B cell (primary cell): Measurements from ENCODE around the gene ELMO1. TPM values are rescaled to one million over a fixed set of nuclear protein-coding genes. Genes with fewer than 3 reads are reported as not detected.

Experiments
- ATAC-seq: fragments of 200-7000 bp; cut with Tn5 transposase; one replicate; pipeline ENCODE4 v1.10.0; 2021; ENCODE audit warnings: low read depth, mild to moderate bottlenecking, moderate number of reproducible peaks, moderate library complexity
- CTCF ChIA-PET: fragments of 350-600 bp; sonication (Branson Sonifier 250); formaldehyde crosslinking; loops from one replicate; lab custom pipeline; 2021; ENCODE audit warnings: antibody characterized with exemption, inconsistent platforms; lab: Charles Lee
- POLR2A ChIA-PET: fragments of 350-600 bp; sonication (Branson Sonifier 250); formaldehyde crosslinking; loops from one replicate; lab custom pipeline; 2021; ENCODE audit warnings: antibody characterized with exemption; lab: Charles Lee
- DNase-seq: peaks from one replicate; pipeline ENCODE4 v3.0.0; 2013
- H2AFZ ChIP-seq: 2 replicates; pipeline ENCODE4 v1.6.1; 2012; ENCODE audit warnings: mild to moderate bottlenecking, low read depth, low read length; ENCODE audit not compliant: insufficient read depth, poor library complexity, severe bottlenecking
- H3K27ac ChIP-seq, 2 donors: 1 replicate in 1 of 2; 2 replicates in 1 of 2; pipeline ENCODE4 v1.5.1; 2012 to 2013; ENCODE audit warnings: low read length in 2 of 2, mild to moderate bottlenecking in 2 of 2, moderate library complexity in 1 of 2
- H3K27me3 ChIP-seq, 4 experiments: fragments of 200-600 bp in 1 of 4; sonication (generic) in 1 of 4; replicated peaks in 1 of 4; 1 replicate in 2 of 4; 2 replicates in 2 of 4; pipeline versions ENCODE4 v1.6.1 to v1.7.0; 2013 to 2016; ENCODE audit warnings: low read length in 3 of 4, mild to moderate bottlenecking in 2 of 4, mixed read lengths in 1 of 4, moderate library complexity in 1 of 4; ENCODE audit not compliant: insufficient read depth in 4 of 4, control insufficient read depth in 3 of 4; ENCODE audit errors: control extremely low read depth in 1 of 4
- H3K36me3 ChIP-seq, 2 experiments: replicated peaks in 1 of 2; 1 replicate in 1 of 2; 2 replicates in 1 of 2; pipeline versions ENCODE4 v1.6.1 to v1.7.1; 2013; ENCODE audit warnings: low read length in 1 of 2; ENCODE audit not compliant: insufficient read depth in 2 of 2, control insufficient read depth in 1 of 2; ENCODE audit errors: control extremely low read depth in 1 of 2, extremely low read depth in 1 of 2
- H3K4me1 ChIP-seq, 2 donors: fragments of 200-600 bp in 1 of 2; sonication (generic) in 1 of 2; 1 replicate in 1 of 2; 2 replicates in 1 of 2; pipeline versions ENCODE4 v1.5.1 to v1.6.1; 2013 to 2017; ENCODE audit warnings: low read length in 2 of 2; ENCODE audit not compliant: control insufficient read depth in 2 of 2, insufficient read depth in 2 of 2
- H3K4me2 ChIP-seq: replicated peaks from 2 replicates; pipeline ENCODE3; 2012; ENCODE audit warnings: mild to moderate bottlenecking, low read depth, low read length; ENCODE audit not compliant: poor library complexity, severe bottlenecking
- H3K4me3 ChIP-seq, 5 experiments: fragments of 200-600 bp in 1 of 5; sonication (generic) in 1 of 5; 1 replicate in 3 of 5; 2 replicates in 2 of 5; pipeline versions ENCODE4 v1.5.1 to v1.7.0; 2011 to 2016; ENCODE audit warnings: low read length in 4 of 5, mild to moderate bottlenecking in 4 of 5, low read depth in 2 of 5, control low read depth in 1 of 5, moderate library complexity in 1 of 5; ENCODE audit not compliant: insufficient read depth in 1 of 5; ENCODE audit errors: control extremely low read depth in 1 of 5, extremely low read depth in 1 of 5
- H3K79me2 ChIP-seq: fragments of 200-600 bp; sonication (generic); one replicate; pipeline ENCODE4 v1.6.0; 2016; ENCODE audit warnings: low read length; ENCODE audit not compliant: control insufficient read depth, insufficient read depth
- H3K9ac ChIP-seq: fragments of 200-600 bp; sonication (generic); 2 replicates; pipeline ENCODE4 v1.6.1; 2017; ENCODE audit warnings: mild to moderate bottlenecking, low read length, moderate library complexity
- H3K9me3 ChIP-seq, 3 donors: one replicate each; pipeline versions ENCODE4 v1.6.1 to v1.7.1; 2013; ENCODE audit warnings: low read length in 2 of 3; ENCODE audit not compliant: control insufficient read depth in 2 of 3, insufficient read depth in 1 of 3; ENCODE audit errors: control extremely low read depth in 1 of 3
- H4K20me1 ChIP-seq: 2 replicates; pipeline ENCODE4 v1.6.0; 2012; ENCODE audit warnings: mild to moderate bottlenecking, low read length; ENCODE audit not compliant: insufficient read depth, control insufficient read depth, poor library complexity, severe bottlenecking
- H3K27ac Mint-ChIP-seq: one replicate; pipeline ENCODE4 v1.8.0; 2021; ENCODE audit warnings: mixed read lengths
- H3K27me3 Mint-ChIP-seq: one replicate; pipeline ENCODE4 v1.8.0; 2021; ENCODE audit warnings: mixed read lengths
- H3K4me1 Mint-ChIP-seq: one replicate; pipeline ENCODE4 v1.8.0; 2021; ENCODE audit warnings: mixed read lengths
- H3K4me3 Mint-ChIP-seq: one replicate; pipeline ENCODE4 v1.8.0; 2021; ENCODE audit warnings: mixed read lengths
- H3K9me3 Mint-ChIP-seq: one replicate; pipeline ENCODE4 v1.8.0; 2022; ENCODE audit warnings: mixed read lengths; ENCODE audit not compliant: insufficient read depth
- EZH2 ChIP-seq: IDR thresholded peaks from 2 replicates; pipeline ENCODE4 v1.6.1; 2012; ENCODE audit warnings: borderline replicate concordance, low read depth, mild to moderate bottlenecking, moderate library complexity, low read length; ENCODE audit not compliant: insufficient read depth, poor library complexity, severe bottlenecking
- WGBS: methylation state at CpG from one replicate; pipeline ENCODE4 v1.1.5; 2013; ENCODE audit warnings: missing lambda C conversion rate; ENCODE audit not compliant: insufficient coverage; 5-methylcytosine and 5-hydroxymethylcytosine counted together
- intact Hi-C: fragments of 100-400 bp; cut with micrococcal nuclease; formaldehyde crosslinking; loops from one replicate; pipeline ENCODE4 v1.10.0; 2022
- polyA plus RNA-seq: library from polyadenylated mRNA; depleted of rRNA; stranded (reverse); fragments of >200 nt; gene quantifications from 2 replicates; pipeline ENCODE4 v1.2.3, GENCODE V29; 2012
- total RNA-seq, 2 donors: library from RNA; stranded (reverse); fragments of 120-200 nt in 1 of 2; gene quantifications; 1 replicate in 1 of 2; 2 replicates in 1 of 2; pipeline versions ENCODE4 v1.2.3 to v1.2.4, GENCODE V29; 2013 to 2022
- TF ChIP-seq, protein P1 (sequence below): fragments of 200-600 bp; IDR thresholded peaks from one replicate; pipeline ENCODE4 v1.8.0; 2022; ENCODE audit warnings: antibody characterized with exemption, mild to moderate bottlenecking

ELMO1 gene
- total and polyA plus RNA-seq, 2 donors (not counting 1 experiment from before 2014, with no cell fraction given) = 44.7 to 177 TPM

DNA sequence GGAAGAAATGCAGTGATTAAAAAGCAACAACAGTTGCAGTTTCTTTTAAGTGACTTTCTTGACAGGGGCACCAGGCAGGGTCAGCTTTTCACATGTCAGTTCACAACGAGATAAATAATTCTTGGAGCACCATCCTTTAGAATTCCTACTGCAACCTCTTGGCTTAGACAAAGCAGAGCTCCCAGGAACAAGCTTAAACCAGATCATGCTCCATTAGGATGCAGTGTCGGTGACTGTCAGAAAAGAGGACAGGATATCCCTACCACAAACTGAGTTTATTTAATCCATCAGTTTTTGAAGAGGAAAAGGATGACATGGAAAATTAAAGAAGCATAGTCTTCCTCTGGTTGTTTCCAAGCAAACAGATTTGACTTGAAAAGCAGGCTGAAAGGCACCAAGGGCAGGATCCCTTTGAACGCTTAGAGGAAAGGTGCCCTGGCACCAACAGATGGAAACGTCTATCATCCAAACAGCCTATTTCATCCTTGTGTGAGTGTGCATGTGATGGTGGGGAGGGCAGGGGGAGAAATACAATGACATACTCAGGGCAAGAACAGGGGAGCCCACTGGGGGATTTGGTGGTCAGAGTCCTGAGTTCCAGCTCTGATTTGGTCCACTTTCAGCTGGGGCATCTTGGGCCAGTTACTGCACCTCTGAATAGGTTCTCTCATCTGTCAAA, 392.3 kb downstream of the ELMO1 start:
- H4K20me1 ChIP-seq = peaks cover 18% of the 10 kb centered on the region
- DNase-seq (no peak), ATAC-seq (no peak)
- no peak overlapping the region for H3K4me3 ChIP-seq
- Mint-ChIP-seq H3K27ac (no peak overlapping the region), H3K4me3 (no peak overlapping the region), H3K4me1 (no peaks in the 10 kb centered on the region), H3K9me3 (no peaks in the 10 kb centered on the region), H3K27me3 (no peaks in the 10 kb centered on the region)
- intact Hi-C loops = no loop called here
- WGBS = 100% methylated on average over 1 of the region's 4 CpGs
- TF ChIP-seq, protein P1, sequence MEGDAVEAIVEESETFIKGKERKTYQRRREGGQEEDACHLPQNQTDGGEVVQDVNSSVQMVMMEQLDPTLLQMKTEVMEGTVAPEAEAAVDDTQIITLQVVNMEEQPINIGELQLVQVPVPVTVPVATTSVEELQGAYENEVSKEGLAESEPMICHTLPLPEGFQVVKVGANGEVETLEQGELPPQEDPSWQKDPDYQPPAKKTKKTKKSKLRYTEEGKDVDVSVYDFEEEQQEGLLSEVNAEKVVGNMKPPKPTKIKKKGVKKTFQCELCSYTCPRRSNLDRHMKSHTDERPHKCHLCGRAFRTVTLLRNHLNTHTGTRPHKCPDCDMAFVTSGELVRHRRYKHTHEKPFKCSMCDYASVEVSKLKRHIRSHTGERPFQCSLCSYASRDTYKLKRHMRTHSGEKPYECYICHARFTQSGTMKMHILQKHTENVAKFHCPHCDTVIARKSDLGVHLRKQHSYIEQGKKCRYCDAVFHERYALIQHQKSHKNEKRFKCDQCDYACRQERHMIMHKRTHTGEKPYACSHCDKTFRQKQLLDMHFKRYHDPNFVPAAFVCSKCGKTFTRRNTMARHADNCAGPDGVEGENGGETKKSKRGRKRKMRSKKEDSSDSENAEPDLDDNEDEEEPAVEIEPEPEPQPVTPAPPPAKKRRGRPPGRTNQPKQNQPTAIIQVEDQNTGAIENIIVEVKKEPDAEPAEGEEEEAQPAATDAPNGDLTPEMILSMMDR = no peak
- TF ChIP-seq EZH2 = no peak
- no peak overlapping the region for H3K27ac ChIP-seq
- ChIA-PET CTCF (no interaction called here), POLR2A (no interaction called here)
- no peaks in the 10 kb centered on the region for H3K27me3 ChIP-seq
- H3K9me3 ChIP-seq = peaks cover 0 to 2% (median 0%) of the 10 kb centered on the region in 3 donors
- no peak overlapping the region for H3K9ac ChIP-seq
- no peaks in the 10 kb centered on the region for H3K4me1 ChIP-seq
- no peaks in the 10 kb centered on the region for H3K36me3 ChIP-seq
- peaks cover 8% of the 10 kb centered on the region for H3K79me2 ChIP-seq
- H2AFZ ChIP-seq = no peak overlapping the region
- H3K4me2 ChIP-seq = no peak overlapping the region

DNA sequence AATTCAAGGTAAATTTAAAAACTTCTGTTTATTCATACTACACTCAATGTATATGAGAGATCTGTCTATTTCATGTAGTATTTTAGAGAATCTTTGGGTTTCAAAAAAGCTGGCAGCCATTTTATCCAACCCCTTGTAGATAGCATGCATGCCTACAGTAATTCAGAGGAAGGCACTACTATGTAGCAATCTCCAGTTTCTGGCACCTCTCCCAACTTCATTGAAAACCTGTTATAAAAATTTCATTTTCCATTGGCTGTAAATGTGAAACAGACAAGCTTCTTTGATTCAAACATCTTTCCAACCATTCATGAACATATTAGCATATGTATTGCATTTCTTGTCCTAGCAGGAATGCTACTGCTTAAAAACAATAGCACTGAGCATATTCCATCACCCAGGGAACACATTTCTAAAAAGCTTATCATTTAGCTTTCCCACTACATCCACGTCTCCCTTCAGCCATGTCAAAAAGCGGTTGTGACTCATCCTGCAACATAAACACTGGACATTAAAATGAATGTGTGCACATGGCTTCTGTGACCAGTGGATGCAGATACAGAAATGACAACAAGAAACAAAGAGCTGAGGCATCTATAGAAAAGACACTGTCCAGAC, 393.9 kb downstream of the ELMO1 start:
- Mint-ChIP-seq H3K27ac (no peak overlapping the region), H3K4me1 (peaks cover 2% of the 10 kb centered on the region), H3K27me3 (no peaks in the 10 kb centered on the region), H3K4me3 (no peak overlapping the region), H3K9me3 (no peaks in the 10 kb centered on the region)
- Histone ChIP-seq H3K27me3 (no peaks in the 10 kb centered on the region), H3K4me3 (no peak overlapping the region), H3K4me2 (no peak overlapping the region), H3K9ac (no peak overlapping the region), H3K36me3 (no peaks in the 10 kb centered on the region), H3K79me2 (peaks cover 8% of the 10 kb centered on the region), H4K20me1 (peaks cover 17% of the 10 kb centered on the region), H3K4me1 (no peaks in the 10 kb centered on the region), H3K27ac (no peak overlapping the region), H3K9me3 (peaks cover 0 to 2% (median 0%) of the 10 kb centered on the region in 3 donors), H2AFZ (no peak overlapping the region)
- CTCF ChIA-PET = no interaction called here
- intact Hi-C loops = no loop called here
- DNase-seq (no peak), ATAC-seq (no peak)
- TF ChIP-seq, protein P1 = no peak
- TF ChIP-seq EZH2 = no peak
- 90% methylated on average over 2 of the region's 2 CpGs for WGBS
- POLR2A ChIA-PET = no interaction called here
